Measurements from ENCODE around the gene GMEB2.

The GMEB2 gene

DNA sequence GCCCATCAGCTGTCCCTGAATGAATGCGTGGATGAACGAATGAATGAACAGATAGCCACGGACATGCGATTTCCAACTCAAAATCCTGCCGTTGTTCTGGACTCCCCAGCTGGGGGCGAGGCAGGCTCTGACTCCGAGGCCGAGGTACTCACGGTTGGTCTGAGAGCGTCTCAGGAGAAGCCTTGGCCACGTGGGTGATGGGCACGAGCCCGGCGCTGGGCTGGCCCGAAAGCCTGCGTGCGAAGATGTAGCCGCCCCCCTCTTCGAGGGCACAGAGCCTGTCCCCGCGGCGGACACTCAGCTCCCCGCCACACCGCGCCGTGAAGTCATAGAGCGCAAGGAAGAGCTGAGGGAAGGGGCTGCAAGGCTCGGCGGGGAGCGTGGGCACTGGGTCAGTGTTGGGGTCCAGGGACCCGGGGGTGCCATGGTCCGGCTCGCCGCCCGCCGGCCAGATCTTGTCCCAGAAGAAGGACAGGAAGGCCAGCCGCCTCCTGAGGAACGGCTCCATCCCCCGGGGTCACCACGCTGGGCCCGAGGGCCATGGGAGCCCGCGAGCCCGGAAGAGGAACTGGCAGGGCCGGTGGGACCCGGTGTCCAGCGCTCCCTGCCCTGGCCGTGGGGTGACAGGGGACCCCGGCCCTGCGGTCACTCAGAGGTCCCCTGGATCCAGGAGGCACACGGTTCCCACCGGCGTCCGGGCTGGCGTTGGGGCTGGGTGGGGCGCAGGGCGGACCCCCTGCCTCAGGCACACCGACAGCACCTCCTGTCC, 79.8 kb downstream of the GMEB2 start:
- DNase-seq (ENCODE audit: low read depth) = no peak
- no peak for TF ChIP-seq CTCF (IDR thresholded peaks at IDR 0.05; ENCODE audit: insufficient read depth, low read depth, low read length, missing control alignments)
- no peak overlapping the region for H3K4me3 ChIP-seq (ENCODE audit: low read depth, low read length)

DNA sequence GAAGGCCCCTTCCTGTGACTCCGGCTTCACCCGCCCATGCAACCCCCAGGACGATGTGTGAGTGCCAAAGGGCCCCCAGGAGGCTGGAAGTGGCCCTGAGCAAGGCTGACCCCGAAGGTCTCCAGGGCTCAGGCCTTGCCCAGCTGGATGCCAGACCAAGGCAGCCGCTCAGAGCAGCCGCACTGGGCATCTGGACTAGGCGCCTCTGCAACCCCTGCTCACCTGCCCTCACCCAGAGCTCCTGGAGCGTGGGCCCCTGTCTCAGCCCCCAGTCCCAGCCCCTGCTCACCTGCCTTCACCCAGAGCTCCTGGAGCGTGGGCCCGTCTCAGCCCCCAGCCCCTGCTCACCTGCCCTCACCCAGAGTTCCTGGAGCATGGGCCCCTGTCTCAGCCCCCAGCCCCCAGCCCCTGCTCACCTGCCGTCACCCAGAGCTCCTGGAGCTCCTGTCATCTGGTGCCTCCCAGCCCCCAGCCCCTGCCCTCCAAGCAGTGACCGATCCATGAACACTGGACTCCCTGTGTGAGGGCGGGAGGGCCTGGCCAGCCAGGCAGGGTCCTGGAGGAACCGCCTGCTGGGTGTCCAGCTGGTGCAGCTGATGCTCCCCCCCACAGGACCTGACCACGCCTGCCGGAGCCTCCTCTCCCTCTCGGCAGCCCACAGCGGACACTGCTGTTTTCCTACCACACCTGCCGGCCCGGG, 80.5 kb downstream of the GMEB2 start:
- DNase-seq (ENCODE audit: low read depth) = no peak
- TF ChIP-seq CTCF (IDR thresholded peaks at IDR 0.05; ENCODE audit: insufficient read depth, low read depth, low read length, missing control alignments) = no peak
- no peak overlapping the region for H3K4me3 ChIP-seq (ENCODE audit: low read depth, low read length)

GRCh38 chr20:63545814-63546213, 81.1 kb downstream of the GMEB2 start:
- DNase-seq (ENCODE audit: low read depth) = no peak
- no peak overlapping the region for H3K4me3 ChIP-seq (ENCODE audit: low read depth, low read length)

DNA sequence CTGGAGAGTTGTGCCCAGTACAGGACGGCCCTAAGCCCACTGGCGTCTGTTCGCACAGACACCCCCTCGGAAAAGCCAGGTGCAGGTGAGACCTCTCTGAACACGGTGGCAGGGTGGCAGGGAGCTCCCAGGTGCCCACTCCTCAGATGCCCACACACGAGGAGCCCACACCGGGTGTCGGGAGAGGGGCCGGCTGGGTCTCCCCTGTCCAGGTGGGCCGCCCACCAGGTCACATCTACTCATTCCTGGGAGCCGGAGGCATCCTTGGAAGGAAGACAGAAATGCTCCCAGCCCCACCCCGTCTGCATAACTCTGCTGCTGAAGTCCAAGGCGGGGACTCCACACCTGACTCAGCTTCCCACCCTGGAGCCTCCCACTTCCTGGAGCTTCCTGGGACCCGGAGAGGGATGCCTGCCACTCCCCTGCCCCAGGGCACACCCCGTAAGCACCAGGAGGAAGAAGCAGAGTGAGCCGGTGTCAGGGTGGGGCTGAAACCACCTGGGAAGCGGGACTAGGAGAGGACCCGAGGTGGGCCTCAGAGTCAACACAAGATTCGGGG, 81.9 kb downstream of the GMEB2 start:
- TF ChIP-seq CTCF (IDR thresholded peaks at IDR 0.05; ENCODE audit: insufficient read depth, low read depth, low read length, missing control alignments) = no peak
- no peak overlapping the region for H3K4me3 ChIP-seq (ENCODE audit: low read depth, low read length)
- no peak for DNase-seq (ENCODE audit: low read depth)

More at GRCh38 chr20:63545814-63546213, 81.1 kb downstream of the GMEB2 start:
- TF ChIP-seq CTCF (IDR thresholded peaks at IDR 0.05; ENCODE audit: insufficient read depth, low read depth, low read length, missing control alignments) = no peak

GRCh38 chr20:63544241-63544957, 82.5 kb downstream of the GMEB2 start:
- H3K4me3 ChIP-seq (ENCODE audit: low read depth, low read length) = no peak overlapping the region
- DNase-seq (ENCODE audit: low read depth) = no peak
- TF ChIP-seq CTCF (IDR thresholded peaks at IDR 0.05; ENCODE audit: insufficient read depth, low read depth, low read length, missing control alignments) = no peak

DNA sequence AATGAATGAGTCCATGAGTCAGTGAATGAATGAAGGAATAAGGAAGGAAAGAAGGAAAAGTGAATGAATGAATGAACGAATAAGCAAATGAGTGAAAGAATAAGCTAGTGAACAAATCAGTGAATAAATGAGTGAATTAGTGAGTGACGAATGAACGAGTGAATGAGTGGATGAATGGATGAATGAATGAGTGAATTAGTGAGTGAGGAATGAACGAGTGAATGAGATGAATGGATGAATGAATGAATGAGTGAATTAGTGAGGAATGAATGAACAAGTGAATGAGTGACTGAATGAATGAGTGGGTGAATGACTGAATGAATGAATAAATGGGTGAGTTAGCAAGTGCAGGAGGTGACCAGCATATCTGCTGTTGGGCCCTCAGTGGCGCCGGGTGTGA, 83.2 kb downstream of the GMEB2 start:
- H3K4me3 ChIP-seq (ENCODE audit: low read depth, low read length) = no peak overlapping the region
- DNase-seq (ENCODE audit: low read depth) = no peak
- no peak for TF ChIP-seq CTCF (IDR thresholded peaks at IDR 0.05; ENCODE audit: insufficient read depth, low read depth, low read length, missing control alignments)

All from GM12865 (cell line).